IPS-18a (cell line): Measurements from ENCODE around the gene VSIG10.
"Not testable (repeated sequence)": the region's sequence is repeated elsewhere in the genome, so short reads cannot be mapped to it uniquely, and the experiment has no call there.

ENCODE experiments used
- H3K27ac ChIP-seq: one replicate; pipeline ENCODE4 v1.5.1; 2013; ENCODE audit warnings: low read length
- H3K27me3 ChIP-seq: one replicate; pipeline ENCODE4 v1.6.1; 2013; ENCODE audit warnings: mild to moderate bottlenecking, low read length; ENCODE audit not compliant: control insufficient read depth, insufficient read depth
- H3K36me3 ChIP-seq: one replicate; pipeline ENCODE4 v1.6.1; 2013; ENCODE audit warnings: low read depth, low read length; ENCODE audit not compliant: control insufficient read depth
- H3K4me1 ChIP-seq: one replicate; pipeline ENCODE4 v1.6.1; 2013; ENCODE audit warnings: low read depth, low read length; ENCODE audit not compliant: control insufficient read depth
- H3K4me3 ChIP-seq: one replicate; pipeline ENCODE4 v1.5.1; 2013; ENCODE audit warnings: low read length
- H3K9ac ChIP-seq: one replicate; pipeline ENCODE4 v1.6.1; 2013; ENCODE audit warnings: mild to moderate bottlenecking, low read length, moderate library complexity
- H3K9me3 ChIP-seq: one replicate; pipeline ENCODE4 v1.6.1; 2013; ENCODE audit warnings: low read depth, low read length; ENCODE audit not compliant: control insufficient read depth

VSIG10 gene

DNA sequence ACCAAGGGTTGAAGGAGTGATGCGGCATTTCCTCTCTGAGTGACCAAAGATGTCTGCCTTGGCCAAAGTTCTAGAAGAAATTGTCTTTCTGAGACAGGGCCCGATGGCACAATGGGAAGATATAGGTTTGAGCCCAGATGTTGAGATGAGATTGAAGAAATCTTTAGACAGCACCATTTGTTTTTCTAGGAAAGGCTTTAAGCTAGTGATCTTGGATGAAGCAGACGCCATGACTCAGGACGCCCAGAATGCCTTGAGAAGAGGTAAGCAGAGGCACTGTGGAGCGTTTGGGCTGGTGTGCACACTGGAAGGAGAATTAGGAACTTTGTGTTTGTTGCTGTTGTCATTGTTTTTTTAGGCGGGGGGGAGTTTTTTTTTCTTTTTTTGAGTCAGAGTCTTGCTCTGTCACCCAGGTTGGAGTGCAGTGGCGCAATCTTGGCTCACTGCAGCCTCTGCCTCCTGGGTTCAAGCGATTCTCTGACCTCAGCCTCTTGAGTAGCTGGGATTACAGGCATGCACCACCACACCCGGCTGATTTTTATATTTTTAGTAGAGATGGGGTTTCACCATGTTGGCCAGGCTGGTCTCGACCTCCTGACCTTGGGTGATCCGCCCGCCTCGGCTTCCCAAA, 81.6 kb downstream of the VSIG10 start:
- H3K27me3 ChIP-seq, H3K4me1 ChIP-seq, H3K27ac ChIP-seq, H3K9me3 ChIP-seq, H3K9ac ChIP-seq, H3K4me3 ChIP-seq: not testable (repeated sequence)
- H3K36me3 ChIP-seq: peaks cover 74% of the 10 kb centered on the region

DNA sequence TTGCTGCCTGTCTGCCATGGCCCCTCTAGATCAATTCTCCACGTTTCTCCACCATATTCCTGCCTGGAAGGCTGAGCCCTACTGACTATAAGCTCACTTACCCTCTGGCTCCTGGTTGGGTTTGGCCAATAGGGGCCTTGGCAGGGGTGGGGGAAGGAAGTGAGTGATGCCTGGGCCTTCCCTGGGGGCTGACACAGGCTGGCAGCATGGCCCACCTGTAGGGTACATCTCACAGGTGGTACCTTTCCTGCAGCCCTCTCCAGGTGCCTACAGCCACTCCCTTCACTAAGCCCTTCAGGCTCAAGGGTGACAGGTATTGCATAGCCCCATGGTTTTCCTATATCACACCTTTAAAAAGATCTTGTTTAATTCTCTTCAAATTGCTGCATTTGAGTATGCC, 83.8 kb downstream of the VSIG10 start:
- no peak overlapping the region for H3K9ac ChIP-seq
- H3K9me3 ChIP-seq: no peaks in the 10 kb centered on the region
- H3K27ac ChIP-seq: no peak overlapping the region
- H3K4me3 ChIP-seq: no peak overlapping the region
- H3K4me1 ChIP-seq: peaks cover 8% of the 10 kb centered on the region
- peaks cover 52% of the 10 kb centered on the region for H3K36me3 ChIP-seq
- H3K27me3 ChIP-seq: no peaks in the 10 kb centered on the region

DNA sequence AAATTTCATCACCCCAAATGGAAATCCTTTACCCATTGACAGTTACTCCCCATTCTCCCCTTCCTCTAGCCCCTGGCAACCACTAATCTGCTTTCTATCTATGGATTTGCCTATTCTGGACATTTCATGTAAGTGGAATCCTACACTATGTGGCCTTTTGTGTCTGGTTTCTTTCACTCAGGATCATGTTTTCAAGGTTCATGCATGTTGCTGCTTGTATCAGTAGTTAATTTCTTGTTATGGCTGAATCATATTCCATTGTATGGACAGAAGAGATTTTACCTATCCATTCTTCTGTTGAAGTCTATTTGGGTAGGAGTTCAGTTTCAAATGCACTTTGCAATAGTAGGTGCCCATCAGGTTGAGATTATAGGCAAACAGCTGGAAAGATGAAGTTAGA, 85.9 kb downstream of the VSIG10 start:
- Histone ChIP-seq H3K9me3 (no peaks in the 10 kb centered on the region), H3K36me3 (peaks cover 41% of the 10 kb centered on the region), H3K27me3 (no peaks in the 10 kb centered on the region), H3K4me1 (peaks cover 8% of the 10 kb centered on the region), H3K9ac (no peak overlapping the region), H3K27ac (no peak overlapping the region), H3K4me3 (peak overlapping the region; percentile 90)

DNA sequence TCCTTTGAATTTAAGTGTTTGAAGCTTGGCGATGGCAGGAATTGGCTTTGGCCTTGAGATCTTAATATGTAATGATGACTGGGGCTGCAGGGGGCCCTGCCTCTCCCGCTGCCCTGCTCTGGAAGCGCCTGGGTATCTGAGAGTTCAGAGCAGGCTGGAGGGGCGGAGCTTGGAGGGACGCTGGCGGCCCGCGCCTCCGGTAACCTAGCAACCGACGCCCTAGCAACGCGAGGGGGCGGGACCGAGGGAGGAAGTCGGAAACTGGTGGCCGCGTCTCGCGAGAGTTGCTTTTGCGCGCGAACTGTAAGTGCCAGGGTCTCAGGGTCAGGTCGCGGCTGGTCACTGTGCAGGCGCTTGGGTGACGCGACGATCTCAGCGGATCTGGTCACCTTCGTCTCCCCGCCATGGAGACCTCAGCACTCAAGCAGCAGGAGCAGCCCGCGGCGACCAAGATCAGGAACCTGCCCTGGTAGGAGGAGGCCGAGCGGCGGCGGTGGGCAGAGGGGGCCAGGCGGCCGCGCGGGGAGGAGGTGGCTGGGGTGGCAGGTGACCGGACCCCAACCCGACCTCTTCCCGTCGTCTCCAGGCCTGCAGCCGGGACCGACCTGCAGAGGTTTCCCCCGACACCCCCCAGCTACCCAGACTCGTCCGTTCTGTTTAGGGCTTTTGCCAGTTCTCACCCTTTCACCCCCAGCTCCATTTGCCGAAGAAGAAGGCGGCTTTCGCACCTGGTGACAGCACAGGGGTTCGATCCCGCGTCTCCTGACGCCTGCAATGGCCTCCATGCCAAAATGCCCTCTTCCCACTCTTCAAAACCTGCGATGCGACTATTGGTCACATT, 87.2 kb downstream of the VSIG10 start, which contains the start of gene RFC5:
Gene RFC5, plus strand, starts transcription at position 280 of the 841 bp plus-strand sequence. Its CDS starts 125 bp downstream, at position 405.
- H3K36me3 ChIP-seq: peaks cover 28% of the 10 kb centered on the region
- H3K27ac ChIP-seq: peak within 1 kb of the TSS; percentile 65
- peaks cover 8% of the 10 kb centered on the region for H3K4me1 ChIP-seq
- no peaks in the 10 kb centered on the region for H3K27me3 ChIP-seq
- peak within 1 kb of the TSS; percentile 84 for H3K9ac ChIP-seq
- H3K9me3 ChIP-seq: no peaks in the 10 kb centered on the region
- peak within 1 kb of the TSS; percentile 90 for H3K4me3 ChIP-seq

DNA sequence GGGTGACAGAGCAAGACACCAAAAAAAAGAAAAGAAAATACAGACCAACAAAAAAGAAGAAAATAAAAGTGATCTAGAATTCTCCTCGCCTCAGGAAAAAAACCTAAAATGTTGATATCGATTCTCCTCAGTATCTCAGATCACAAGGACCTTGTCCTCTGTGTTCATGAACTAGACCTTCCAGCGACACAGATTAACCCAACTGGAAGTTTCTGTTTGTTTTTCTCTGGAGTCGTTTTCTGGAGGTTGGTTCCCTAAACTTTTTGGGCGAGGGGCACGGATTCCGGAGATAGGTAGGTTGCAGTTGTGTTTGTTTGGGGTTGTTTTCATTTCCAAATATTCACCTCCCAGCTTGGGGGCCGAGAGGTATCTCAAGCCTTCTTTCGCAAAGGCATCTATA, 87.9 kb downstream of the VSIG10 start:
- Histone ChIP-seq H3K27me3 (no peaks in the 10 kb centered on the region), H3K9ac (no peak overlapping the region), H3K9me3 (no peaks in the 10 kb centered on the region), H3K27ac (no peak overlapping the region), H3K36me3 (peaks cover 21% of the 10 kb centered on the region), H3K4me1 (peaks cover 8% of the 10 kb centered on the region), H3K4me3 (peak overlapping the region; percentile 90)

DNA sequence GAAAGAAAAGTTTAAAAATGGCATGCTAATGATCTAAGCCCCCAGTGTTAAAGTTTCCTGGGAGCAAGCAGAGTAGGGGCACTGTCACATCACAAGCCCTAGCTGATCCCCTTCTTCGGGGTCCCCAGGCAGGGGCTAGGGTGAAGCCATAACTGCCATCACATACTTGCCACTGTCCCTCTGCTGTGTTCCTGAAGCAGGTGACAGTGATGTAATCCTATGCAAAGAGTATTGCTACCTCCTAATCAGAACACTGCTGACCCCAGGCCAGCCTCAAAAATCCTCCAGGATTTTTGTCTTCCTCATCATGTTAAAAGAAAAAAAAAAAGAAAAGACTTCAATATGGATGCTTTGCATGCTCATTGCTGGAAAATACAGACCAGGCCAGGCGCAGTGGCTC, 88.5 kb downstream of the VSIG10 start:
- Histone ChIP-seq H3K9ac (no peak overlapping the region), H3K36me3 (peaks cover 15% of the 10 kb centered on the region), H3K4me3 (no peak overlapping the region), H3K9me3 (no peaks in the 10 kb centered on the region), H3K27ac (no peak overlapping the region), H3K4me1 (peaks cover 8% of the 10 kb centered on the region), H3K27me3 (no peaks in the 10 kb centered on the region)
